ENCODE results near the gene RNLS. TPM values are rescaled to one million over a fixed set of nuclear protein-coding genes. Genes with fewer than 3 reads are reported as not detected.

RNLS gene
- total RNA-seq, 3 donors from 2014 or later, result 9.8 to 12.1 (median 11.8) TPM

- ATAC-seq, result no peak
- DNase-seq, result no peak
- H3K36me3 ChIP-seq (ENCODE audit: low read depth), result no peaks in the 10 kb centered on the region
- H3K4me1 ChIP-seq (ENCODE audit: low read depth), result no peaks in the 10 kb centered on the region
- no peak overlapping the region for H3K4me3 ChIP-seq
- no peaks in the 10 kb centered on the region for H3K9me3 ChIP-seq
- intact Hi-C loops (cut with DNase I, micrococcal nuclease), result no loop called here
- no peak for TF ChIP-seq CTCF (IDR thresholded peaks at IDR 0.05)
These were observed 48.9 kb downstream of the RNLS start for GRCh38 chr10:88534072-88534665.

- TF ChIP-seq CTCF (IDR thresholded peaks at IDR 0.05), result no peak
- Histone ChIP-seq H3K9me3 (no peaks in the 10 kb centered on the region), H3K4me3 (no peak overlapping the region), H3K36me3 (ENCODE audit: low read depth) (no peaks in the 10 kb centered on the region), H3K4me1 (ENCODE audit: low read depth) (no peaks in the 10 kb centered on the region)
- intact Hi-C loops (cut with DNase I, micrococcal nuclease), result no loop called here
- DNase-seq (no peak), ATAC-seq (no peak)
These were observed 51.6 kb downstream of the RNLS start for GRCh38 chr10:88531392-88532052.

- no peak for DNase-seq
- Histone ChIP-seq H3K4me3 (no peak overlapping the region), H3K9me3 (no peaks in the 10 kb centered on the region), H3K36me3 (ENCODE audit: low read depth) (no peaks in the 10 kb centered on the region), H3K4me1 (ENCODE audit: low read depth) (no peaks in the 10 kb centered on the region)
- no peak for ATAC-seq
- intact Hi-C loops (cut with DNase I, micrococcal nuclease), result no loop called here
- TF ChIP-seq CTCF (IDR thresholded peaks at IDR 0.05), result no peak
These were observed 52.3 kb downstream of the RNLS start for GRCh38 chr10:88530629-88531391.

GRCh38 chr10:88530093-88530492 lies 53.0 kb downstream of the RNLS start:
- TF ChIP-seq CTCF (IDR thresholded peaks at IDR 0.05), result no peak
- Histone ChIP-seq H3K9me3 (no peaks in the 10 kb centered on the region), H3K4me1 (ENCODE audit: low read depth) (no peaks in the 10 kb centered on the region), H3K36me3 (ENCODE audit: low read depth) (no peaks in the 10 kb centered on the region), H3K4me3 (no peak overlapping the region)
- intact Hi-C loops (cut with DNase I, micrococcal nuclease), result no loop called here
- ATAC-seq (no peak), DNase-seq (no peak)

- ATAC-seq (no peak), DNase-seq (no peak)
- Histone ChIP-seq H3K9me3 (no peaks in the 10 kb centered on the region), H3K4me1 (ENCODE audit: low read depth) (no peaks in the 10 kb centered on the region), H3K4me3 (no peak overlapping the region), H3K36me3 (ENCODE audit: low read depth) (no peaks in the 10 kb centered on the region)
- intact Hi-C loops (cut with DNase I, micrococcal nuclease), result no loop called here
- no peak for TF ChIP-seq CTCF (IDR thresholded peaks at IDR 0.05)
These were observed 54.1 kb downstream of the RNLS start for GRCh38 chr10:88528806-88529570.

All from mucosa of descending colon (tissue), 3 donors.